Fibroblast of peridontal ligament (primary cell): ENCODE measurements around the gene WDR43.
A peak's percentile ranks its signal among the peaks of the same experiment; 100 is the strongest.

Experiments used
- DNase-seq: peaks from one replicate; pipeline ENCODE4 v3.0.0-alpha.2; 2010; ENCODE audit errors: extremely low read depth

The WDR43 gene

GRCh38 chr2:28894470-28895188 lies at the start of gene WDR43:
TSS of gene WDR43 (plus strand) at chr2:28894667. CDS start at chr2:28894699, 32 bp downstream.
- peak; percentile 98 for DNase-seq

- DNase-seq: peak; percentile 2
These were observed 39.3 kb upstream of the WDR43 start for GRCh38 chr2:28855193-28855592.

GRCh38 chr2:28855977-28856376 lies 38.5 kb upstream of the WDR43 start:
- no peak for DNase-seq

- DNase-seq: no peak
These were observed 25.9 kb upstream of the WDR43 start for GRCh38 chr2:28868611-28869010.

- DNase-seq: peak; percentile 1
These were observed 24.8 kb upstream of the WDR43 start for GRCh38 chr2:28869494-28870145.

GRCh38 chr2:28870146-28870891 lies 24.1 kb upstream of the WDR43 start, which contains the start of gene TRMT61B:
TSS of gene TRMT61B (minus strand) at chr2:28870309. CDS start at chr2:28870277, 32 bp downstream.
- peak; percentile 93 for DNase-seq

GRCh38 chr2:28871620-28872019 lies 22.8 kb upstream of the WDR43 start:
- DNase-seq: no peak

- no peak for DNase-seq
These were observed 14.3 kb upstream of the WDR43 start for GRCh38 chr2:28880193-28880592.

- DNase-seq: no peak
These were observed 979 bp upstream of the WDR43 start for GRCh38 chr2:28893488-28893887.

- no peak for DNase-seq
These were observed 874 bp downstream of the WDR43 start for GRCh38 chr2:28895189-28895893.

- no peak for DNase-seq
These were observed 2.4 kb downstream of the WDR43 start for GRCh38 chr2:28896906-28897305.

GRCh38 chr2:28898048-28898447 lies 3.6 kb downstream of the WDR43 start:
- DNase-seq: no peak

- DNase-seq: no peak
These were observed 6.7 kb downstream of the WDR43 start for GRCh38 chr2:28901202-28901601.

- no peak for DNase-seq
These were observed 7.4 kb downstream of the WDR43 start for GRCh38 chr2:28901841-28902240.

GRCh38 chr2:28902584-28902983 lies 8.1 kb downstream of the WDR43 start:
- DNase-seq: no peak

- peak; percentile 59 for DNase-seq
These were observed 9.8 kb downstream of the WDR43 start for GRCh38 chr2:28904295-28904694.

GRCh38 chr2:28904802-28905457 lies 10.5 kb downstream of the WDR43 start:
- DNase-seq: no peak

- no peak for DNase-seq
These were observed 11.1 kb downstream of the WDR43 start for GRCh38 chr2:28905533-28905932.

GRCh38 chr2:28906376-28906775 lies 11.9 kb downstream of the WDR43 start:
- DNase-seq: no peak

GRCh38 chr2:28906821-28907220 lies 12.4 kb downstream of the WDR43 start:
- DNase-seq: no peak

- DNase-seq: no peak
These were observed 13.7 kb downstream of the WDR43 start for GRCh38 chr2:28908172-28908571.
